ENCODE results near the gene MFSD11.

- TF ChIP-seq POLR2AphosphoS5 (IDR thresholded peaks at IDR 0.05; ENCODE audit: low read depth, low read length) = no peak
- TF ChIP-seq CTCF (IDR thresholded peaks at IDR 0.05 in 2 of 3, conservative IDR thresholded peaks at IDR 0.05 in 1 of 3; ENCODE audit: borderline replicate concordance in 1 of 3, insufficient read depth in 1 of 3, low read depth in 2 of 3, low read length in 2 of 3) = no peak
- TF ChIP-seq YY1 (IDR thresholded peaks at IDR 0.05; ENCODE audit: extremely low read depth, insufficient replicate concordance, low read depth, low read length) = no peak
- no peak for TF ChIP-seq SRF (IDR thresholded peaks at IDR 0.05; ENCODE audit: low read depth)
- TF ChIP-seq REST (IDR thresholded peaks at IDR 0.05; ENCODE audit: low read depth) = no peak
- TF ChIP-seq EZH2 (IDR thresholded peaks at IDR 0.05) = no peak
- TF ChIP-seq POLR2A (IDR thresholded peaks at IDR 0.05; ENCODE audit: borderline replicate concordance, extremely low read depth, insufficient read depth, insufficient read length) = no peak
- TF ChIP-seq MAX (IDR thresholded peaks at IDR 0.05) = no peak
- TF ChIP-seq SP1 (IDR thresholded peaks at IDR 0.05; ENCODE audit: low read depth) = no peak
- no peak for TF ChIP-seq ZBTB33 (IDR thresholded peaks at IDR 0.05; ENCODE audit: extremely low read depth, insufficient replicate concordance, low read length)
These were observed 21.1 kb upstream of the MFSD11 start for GRCh38 chr17:76716839-76717215.

Measured in HCT116 (cell line).